Endothelial cell of umbilical vein (primary cell): Measurements from ENCODE around the gene ITPRID1. TPM values are rescaled to one million over a fixed set of nuclear protein-coding genes. Genes with fewer than 3 reads are reported as not detected.

Experiments used
- BruUV-seq: library from RNA; stranded (reverse); fragments of 400-500 nt; replicated peaks from 2 replicates; lab custom pipeline; 2021; lab: Mats Ljungman, UMichigan
- CTCF ChIA-PET: fragments of 300-600, 350-600 bp; sonication (Branson Sonifier 250); formaldehyde crosslinking; loops from one replicate; lab custom pipeline; 2021; ENCODE audit warnings: antibody characterized with exemption, inconsistent platforms; lab: Charles Lee
- POLR2A ChIA-PET: fragments of 300-600, 350-600 bp; sonication (Branson Sonifier 250); formaldehyde crosslinking; loops from one replicate; lab custom pipeline; 2021; ENCODE audit warnings: antibody characterized with exemption, inconsistent platforms; lab: Charles Lee
- DNase-seq: peaks from one replicate; pipeline ENCODE4 v3.0.0-alpha.2; 2011; ENCODE audit warnings: low read depth, low spot score
- FAIRE-seq: peaks from 2 replicates; lab custom pipeline; 2011; peaks lifted over from hg19 to GRCh38; lab: Jason Lieb, UNC
- H2AFZ ChIP-seq: 2 replicates; pipeline ENCODE4 v1.6.0; 2012; ENCODE audit warnings: low read depth, low read length, control low read depth, inconsistent platforms
- H3K27ac ChIP-seq: 2 replicates; pipeline ENCODE4 v1.5.1; 2011; ENCODE audit warnings: low read depth, mild to moderate bottlenecking, control low read depth, low read length, moderate library complexity; ENCODE audit not compliant: insufficient read depth
- H3K27me3 ChIP-seq, 2 experiments: 2 replicates each; pipeline versions ENCODE4 v1.6.0 to v1.6.1; 2011; ENCODE audit warnings: low read length in 2 of 2, mixed read lengths in 1 of 2; ENCODE audit not compliant: control insufficient read depth in 2 of 2, insufficient read depth in 2 of 2
- H3K36me3 ChIP-seq, 2 experiments: 2 replicates in 1 of 2; 3 replicates in 1 of 2; pipeline ENCODE4 v1.5.1; 2011; ENCODE audit warnings: low read length in 2 of 2, mild to moderate bottlenecking in 1 of 2, moderate library complexity in 1 of 2; ENCODE audit not compliant: control insufficient read depth in 2 of 2, insufficient read depth in 2 of 2; ENCODE audit errors: extremely low read depth in 1 of 2
- H3K4me1 ChIP-seq: 3 replicates; pipeline ENCODE4 v1.5.1; 2011; ENCODE audit warnings: mild to moderate bottlenecking, low read length; ENCODE audit not compliant: control insufficient read depth, insufficient read depth; ENCODE audit errors: extremely low read depth
- H3K4me2 ChIP-seq: 2 replicates; pipeline ENCODE4 v1.6.1; 2011; ENCODE audit warnings: low read length, control low read depth, mixed read lengths; ENCODE audit not compliant: insufficient read depth
- H3K4me3 ChIP-seq, 3 experiments: fragments of 200-600 bp in 1 of 3; sonication (generic), shearing (Covaris generic) in 1 of 3; replicated peaks in 1 of 3; 2 replicates each; pipeline ENCODE4 v1.5.1; 2011 to 2016; ENCODE audit warnings: control low read depth in 3 of 3, low read length in 3 of 3, mild to moderate bottlenecking in 2 of 3, inconsistent platforms in 1 of 3, low read depth in 1 of 3, moderate library complexity in 1 of 3; ENCODE audit not compliant: insufficient read depth in 1 of 3
- H3K79me2 ChIP-seq: 2 replicates; pipeline ENCODE4 v1.6.0; 2012; ENCODE audit warnings: low read length, inconsistent platforms; ENCODE audit not compliant: control insufficient read depth, insufficient read depth
- H3K9ac ChIP-seq: replicated peaks from 2 replicates; pipeline ENCODE3; 2011; ENCODE audit warnings: low read length, control low read depth; ENCODE audit not compliant: insufficient read depth; ENCODE audit errors: extremely low read depth
- H3K9me1 ChIP-seq: replicated peaks from 3 replicates; pipeline ENCODE4 v1.6.0; 2011; ENCODE audit warnings: mild to moderate bottlenecking, low read length; ENCODE audit not compliant: control insufficient read depth, insufficient read depth; ENCODE audit errors: extremely low read depth
- H3K9me3 ChIP-seq: replicated peaks from 2 replicates; pipeline ENCODE4 v1.5.1; 2012; ENCODE audit warnings: low read length, inconsistent platforms; ENCODE audit not compliant: control insufficient read depth, insufficient read depth
- H4K20me1 ChIP-seq: replicated peaks from 2 replicates; pipeline ENCODE3; 2011; ENCODE audit warnings: mild to moderate bottlenecking, low read length; ENCODE audit not compliant: control insufficient read depth, insufficient read depth; ENCODE audit errors: extremely low read depth
- CTCF ChIP-seq, 2 donors: IDR thresholded peaks; 1 replicate in 1 of 2; 2 replicates in 1 of 2; pipeline ENCODE4 v1.5.1; 2011; ENCODE audit warnings: low read length in 2 of 2, mild to moderate bottlenecking in 2 of 2, moderate library complexity in 2 of 2, control low read depth in 1 of 2, inconsistent platforms in 1 of 2, low read depth in 1 of 2; ENCODE audit not compliant: insufficient read depth in 1 of 2; ENCODE audit errors: extremely low read depth in 1 of 2
- EZH2 ChIP-seq: IDR thresholded peaks from 2 replicates; pipeline ENCODE4 v1.6.1; 2012; ENCODE audit warnings: borderline replicate concordance, low read depth, mild to moderate bottlenecking, moderate library complexity, low read length, inconsistent platforms; ENCODE audit not compliant: severe bottlenecking
- FOS ChIP-seq: IDR thresholded peaks from 2 replicates; pipeline ENCODE4 v1.6.1; 2011; ENCODE audit warnings: mild to moderate bottlenecking, low read length, moderate library complexity, borderline replicate concordance; ENCODE audit not compliant: insufficient read depth
- GATA2 ChIP-seq: IDR thresholded peaks from 2 replicates; pipeline ENCODE4 v1.7.0; 2011; ENCODE audit warnings: low read depth, mild to moderate bottlenecking, moderate library complexity, mixed read lengths, low read length; ENCODE audit not compliant: insufficient read length, insufficient read depth
- JUN ChIP-seq: IDR thresholded peaks from 2 replicates; pipeline ENCODE4 v1.6.1; 2011; ENCODE audit warnings: borderline replicate concordance, low read depth; ENCODE audit not compliant: insufficient read length, insufficient read depth
- MAX ChIP-seq: IDR thresholded peaks from 2 replicates; pipeline ENCODE4 v1.6.1; 2011; ENCODE audit not compliant: insufficient read depth, insufficient read length
- MYC ChIP-seq: IDR thresholded peaks from one replicate; pipeline ENCODE4 v1.6.1; 2011; ENCODE audit warnings: mild to moderate bottlenecking, low read depth, low read length
- POLR2AphosphoS5 ChIP-seq: IDR thresholded peaks from 2 replicates; pipeline ENCODE4 v1.6.1; 2012; ENCODE audit warnings: low read depth, mild to moderate bottlenecking, control low read depth, low read length, moderate library complexity; ENCODE audit not compliant: insufficient read depth
- dilution Hi-C: fragments of 300-500 bp; cut with MboI; formaldehyde crosslinking; loops from one replicate; pipeline ENCODE4 v1.15.0; 2019; ENCODE audit warnings: low sequenced_read_pairs; ENCODE audit not compliant: extremely low pct_ligation_motif_present
- intact Hi-C: fragments of 100-400 bp; cut with micrococcal nuclease; formaldehyde crosslinking; loops from one replicate; pipeline ENCODE4 v1.10.0; 2022
- polyA plus RNA-seq, 4 experiments: library from polyadenylated mRNA; depleted of rRNA in 3 of 4; stranded (reverse) in 3 of 4; unstranded in 1 of 4; fragments of >200 nt; gene quantifications; 2 replicates each; pipeline versions ENCODE4 v1.2.1 to v1.2.3, GENCODE V29; 2011 to 2012; ENCODE audit warnings: missing spikeins in 1 of 4
- total RNA-seq: library from RNA; stranded (reverse); gene quantifications from 2 replicates; pipeline ENCODE4 v1.2.3, GENCODE V29; 2021

The ITPRID1 gene
- total and polyA plus RNA-seq, 2 donors (not counting 3 experiments of a cell fraction or from before 2014, with no cell fraction given), result not detected

DNA sequence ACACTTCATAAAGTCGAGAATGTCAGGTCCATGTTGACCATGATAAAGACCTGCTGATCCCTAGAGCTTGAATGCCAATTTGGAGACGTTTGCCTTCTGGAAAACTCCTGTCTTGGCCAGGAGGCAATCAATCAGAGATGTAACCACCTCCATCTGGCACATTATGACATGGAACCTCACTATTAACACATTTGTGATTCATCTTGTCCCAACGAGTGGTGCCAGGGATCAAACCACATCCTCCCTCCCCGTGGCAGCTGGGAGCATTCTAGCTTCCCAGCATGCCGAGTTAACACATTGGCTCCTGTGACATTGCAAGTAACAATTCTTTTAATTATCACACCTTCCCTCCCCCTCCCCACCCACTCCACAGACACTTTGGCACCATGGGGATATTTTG, 89.2 kb downstream of the ITPRID1 start:
- H3K9me3 ChIP-seq, result no peaks in the 10 kb centered on the region
- no peak for DNase-seq
- ChIA-PET POLR2A (no interaction called here), CTCF (no interaction called here)
- BruUV-seq, result no TSS peak
- H3K4me2 ChIP-seq, result no peak overlapping the region
- no peaks in the 10 kb centered on the region for H3K27me3 ChIP-seq
- intact Hi-C loops, result no loop called here
- no peak overlapping the region for H3K4me3 ChIP-seq
- no peak for TF ChIP-seq CTCF (IDR thresholded peaks at IDR 0.05; ENCODE audit: extremely low read depth in 1 of 2, insufficient read depth in 1 of 2, low read depth in 1 of 2, low read length in 2 of 2)
- no peak for TF ChIP-seq MYC
- no peak for TF ChIP-seq FOS
- TF ChIP-seq JUN, result no peak
- no peak for TF ChIP-seq POLR2AphosphoS5
- no peak for TF ChIP-seq GATA2
- TF ChIP-seq MAX, result no peak
- no peak for TF ChIP-seq EZH2
- no peaks in the 10 kb centered on the region for H4K20me1 ChIP-seq
- no peaks in the 10 kb centered on the region for H3K4me1 ChIP-seq
- dilution Hi-C loops, result no loop called here
- H3K27ac ChIP-seq, result no peak overlapping the region
- FAIRE-seq, result no peak
- no peak overlapping the region for H3K9ac ChIP-seq
- no peaks in the 10 kb centered on the region for H3K9me1 ChIP-seq
- H2AFZ ChIP-seq, result no peak overlapping the region
- no peaks in the 10 kb centered on the region for H3K36me3 ChIP-seq
- H3K79me2 ChIP-seq, result no peaks in the 10 kb centered on the region
